Measurements from ENCODE around the gene AFAP1L2. TPM values are rescaled to one million over a fixed set of nuclear protein-coding genes. Genes with fewer than 3 reads are reported as not detected.

The AFAP1L2 gene
- total RNA-seq, 1 donor from 2014 or later = 5.7 TPM

GRCh38 chr10:114265392-114266053 is 138.8 kb downstream of the AFAP1L2 start:
- Mint-ChIP-seq H3K4me3 (ENCODE audit: unreplicated experiment) (no peak overlapping the region), H3K9me3 (ENCODE audit: unreplicated experiment) (no peaks in the 10 kb centered on the region), H3K36me3 (ENCODE audit: unreplicated experiment) (no peaks in the 10 kb centered on the region), H3K4me1 (ENCODE audit: unreplicated experiment) (peaks cover 5% of the 10 kb centered on the region), H3K27ac (ENCODE audit: unreplicated experiment) (no peak overlapping the region), H3K27me3 (ENCODE audit: unreplicated experiment) (no peaks in the 10 kb centered on the region)
- TF ChIP-seq CTCF (IDR thresholded peaks at IDR 0.05) = no peak
- DNase-seq (ENCODE audit: extremely low spot score, unreplicated experiment) = no peak

DNA sequence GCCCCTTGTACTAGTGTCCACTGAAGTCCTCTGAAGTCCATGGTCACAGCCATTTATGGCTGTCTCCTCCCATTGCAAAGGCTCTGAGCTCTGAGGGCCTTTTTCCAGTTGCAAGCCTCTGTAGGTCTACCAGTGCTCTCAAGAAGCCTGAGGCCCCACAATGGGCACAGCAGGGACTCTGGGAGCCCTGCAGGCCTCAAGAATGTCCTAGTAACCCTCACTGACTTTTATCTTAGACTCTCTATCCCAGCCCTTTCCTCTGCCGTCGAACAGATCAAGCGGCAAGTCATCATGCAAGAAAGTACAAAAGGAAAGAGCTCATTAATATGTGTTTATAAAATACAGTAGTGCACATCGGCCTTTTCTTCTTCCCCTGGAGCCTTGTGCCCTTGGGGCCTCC is 141.8 kb downstream of the AFAP1L2 start:
- no peak for DNase-seq (ENCODE audit: extremely low spot score, unreplicated experiment)
- Mint-ChIP-seq H3K27ac (ENCODE audit: unreplicated experiment) (no peak overlapping the region), H3K9me3 (ENCODE audit: unreplicated experiment) (no peaks in the 10 kb centered on the region), H3K4me1 (ENCODE audit: unreplicated experiment) (peaks cover 5% of the 10 kb centered on the region), H3K4me3 (ENCODE audit: unreplicated experiment) (no peak overlapping the region), H3K27me3 (ENCODE audit: unreplicated experiment) (no peaks in the 10 kb centered on the region), H3K36me3 (ENCODE audit: unreplicated experiment) (peaks cover 2% of the 10 kb centered on the region)
- no peak for TF ChIP-seq CTCF (IDR thresholded peaks at IDR 0.05)

DNA sequence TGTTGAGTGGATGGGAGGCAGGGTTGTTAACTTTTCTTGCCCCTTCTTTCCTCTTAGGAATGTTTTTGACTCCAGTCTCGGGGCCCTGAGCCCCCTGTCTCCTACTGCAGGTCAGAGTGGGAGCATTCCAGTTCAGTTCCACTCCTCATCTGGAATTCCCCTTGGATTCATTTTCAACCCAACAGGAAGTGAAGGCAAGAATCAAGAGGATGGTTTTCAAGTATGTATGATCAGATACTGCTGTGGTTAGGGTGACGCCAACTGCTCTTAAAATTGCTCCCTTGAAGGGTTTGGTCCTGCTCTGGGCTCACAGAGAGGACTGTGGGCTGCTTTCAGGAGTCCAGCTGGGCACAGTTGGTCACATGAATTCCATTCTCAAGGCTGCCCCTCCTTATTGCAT is 143.2 kb downstream of the AFAP1L2 start:
- Mint-ChIP-seq H3K27ac (ENCODE audit: unreplicated experiment) (no peak overlapping the region), H3K36me3 (ENCODE audit: unreplicated experiment) (peaks cover 2% of the 10 kb centered on the region)
- TF ChIP-seq CTCF (IDR thresholded peaks at IDR 0.05) = no peak

DNA sequence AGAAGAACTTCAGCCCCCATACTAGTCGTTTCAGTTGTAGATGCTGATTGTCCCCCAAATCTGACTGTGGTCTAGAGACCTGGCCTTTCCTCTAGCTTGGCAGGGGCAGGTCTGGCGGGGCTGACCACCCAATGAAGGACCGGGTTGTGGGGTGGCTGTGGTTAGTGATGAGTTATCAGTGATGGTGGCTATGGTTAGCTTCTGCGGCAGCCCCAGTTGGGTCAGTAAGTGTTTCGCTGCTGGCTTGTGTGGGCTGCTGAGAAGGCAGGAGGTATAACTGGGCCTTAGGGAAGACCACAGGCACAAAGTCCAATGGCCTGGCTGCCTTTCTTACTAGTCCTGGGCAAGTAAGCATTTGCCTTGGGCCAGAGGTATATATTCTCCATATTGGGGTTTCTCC is 143.9 kb downstream of the AFAP1L2 start:
- no peaks in the 10 kb centered on the region for H3K9me3 Mint-ChIP-seq (ENCODE audit: unreplicated experiment)
- DNase-seq (ENCODE audit: extremely low spot score, unreplicated experiment) = no peak
- H3K4me1 Mint-ChIP-seq (ENCODE audit: unreplicated experiment) = peaks cover 5% of the 10 kb centered on the region
- TF ChIP-seq CTCF (IDR thresholded peaks at IDR 0.05) = no peak
- H3K27me3 Mint-ChIP-seq (ENCODE audit: unreplicated experiment) = peaks cover 2% of the 10 kb centered on the region
- H3K27ac Mint-ChIP-seq (ENCODE audit: unreplicated experiment) = no peak overlapping the region
- H3K4me3 Mint-ChIP-seq (ENCODE audit: unreplicated experiment) = no peak overlapping the region
- H3K36me3 Mint-ChIP-seq (ENCODE audit: unreplicated experiment) = peaks cover 2% of the 10 kb centered on the region

More for the DNA sequence above, 143.2 kb downstream of the AFAP1L2 start:
- Mint-ChIP-seq H3K4me3 (ENCODE audit: unreplicated experiment) (no peak overlapping the region), H3K9me3 (ENCODE audit: unreplicated experiment) (no peaks in the 10 kb centered on the region), H3K27me3 (ENCODE audit: unreplicated experiment) (no peaks in the 10 kb centered on the region), H3K4me1 (ENCODE audit: unreplicated experiment) (peaks cover 5% of the 10 kb centered on the region)
- no peak for DNase-seq (ENCODE audit: extremely low spot score, unreplicated experiment)

GRCh38 chr10:114259824-114260223 is 144.5 kb downstream of the AFAP1L2 start:
- Mint-ChIP-seq H3K27me3 (ENCODE audit: unreplicated experiment) (peaks cover 7% of the 10 kb centered on the region), H3K9me3 (ENCODE audit: unreplicated experiment) (no peaks in the 10 kb centered on the region), H3K4me1 (ENCODE audit: unreplicated experiment) (peaks cover 5% of the 10 kb centered on the region), H3K4me3 (ENCODE audit: unreplicated experiment) (no peak overlapping the region), H3K27ac (ENCODE audit: unreplicated experiment) (no peak overlapping the region), H3K36me3 (ENCODE audit: unreplicated experiment) (peaks cover 2% of the 10 kb centered on the region)
- TF ChIP-seq CTCF (IDR thresholded peaks at IDR 0.05) = no peak
- DNase-seq (ENCODE audit: extremely low spot score, unreplicated experiment) = no peak

Measured in osteocyte (in vitro differentiated cells).